Limb (tissue), 2 donors: ENCODE results near the gene ZNF649.

Source experiments
- DNase-seq, 2 donors: peaks; one replicate each; pipeline ENCODE4 v3.0.0-alpha.2; 2016; ENCODE audit errors: extremely low spot score in 2 of 2

ZNF649 gene

GRCh38 chr19:51887522-51888498 lies 17.0 kb downstream of the ZNF649 start, which contains the start of gene ZNF577:
ZNF577 (minus strand) TSS chr19:51887951; CDS start chr19:51880382, 7,569 bp downstream.
- peak; percentile 92 to 94 for DNase-seq

- DNase-seq: no peak
Observed at GRCh38 chr19:51884713-51885112, 20.1 kb downstream of the ZNF649 start.

- no peak for DNase-seq
Observed at GRCh38 chr19:51882518-51882917, 22.3 kb downstream of the ZNF649 start.

GRCh38 chr19:51873097-51873496 lies 31.7 kb downstream of the ZNF649 start:
- DNase-seq: no peak

GRCh38 chr19:51861870-51862622 lies 42.8 kb downstream of the ZNF649 start:
- no peak for DNase-seq
